HEK293 (cell line): ENCODE measurements around the gene KCTD17.

Source experiments
- KLF10 ChIP-seq: fragments of 450-650 bp; IDR thresholded peaks from 2 replicates; pipeline ENCODE4 v1.5.1; 2018; ENCODE audit warnings: missing biosample characterization, mild to moderate bottlenecking, missing genetic modification characterization
- KLF7 ChIP-seq: fragments of 450-650 bp; formaldehyde crosslinking; IDR thresholded peaks from 2 replicates; pipeline ENCODE4 v1.5.1; 2016; ENCODE audit warnings: missing biosample characterization, missing genetic modification characterization, borderline replicate concordance
- KLF8 ChIP-seq: fragments of 450-650 bp; formaldehyde crosslinking; IDR thresholded peaks from 2 replicates; pipeline ENCODE4 v1.5.1; 2016; ENCODE audit warnings: missing biosample characterization, missing genetic modification characterization
- MYNN ChIP-seq: fragments of 450-650 bp; formaldehyde crosslinking; IDR thresholded peaks from 2 replicates; pipeline ENCODE4 v1.5.1; 2016; ENCODE audit warnings: missing biosample characterization, missing genetic modification characterization, borderline replicate concordance
- ZEB2 ChIP-seq: fragments of 450-650 bp; formaldehyde crosslinking; IDR thresholded peaks from 2 replicates; pipeline ENCODE4 v1.5.1; 2016; ENCODE audit warnings: missing biosample characterization, missing genetic modification characterization
- ZNF274 ChIP-seq, 2 experiments: fragments of 200-500 bp in 1 of 2; fragments of 450-650 bp in 1 of 2; sonication (Bioruptor generic) in 1 of 2; formaldehyde crosslinking in 1 of 2; IDR thresholded peaks; 2 replicates each; pipeline versions ENCODE4 v1.5.1 to v1.6.1; 2014 to 2016; ENCODE audit warnings: borderline replicate concordance in 1 of 2, inconsistent platforms in 1 of 2, low read length in 1 of 2, missing biosample characterization in 1 of 2, missing genetic modification characterization in 1 of 2
- ZNF777 ChIP-seq: fragments of 450-650 bp; formaldehyde crosslinking; IDR thresholded peaks from 2 replicates; pipeline ENCODE4 v1.5.1; 2017; ENCODE audit warnings: missing biosample characterization, missing genetic modification characterization, borderline replicate concordance
- ZNF843 ChIP-seq: fragments of 450-650 bp; formaldehyde crosslinking; IDR thresholded peaks from 2 replicates; pipeline ENCODE4 v1.5.1; 2016; ENCODE audit warnings: missing biosample characterization, missing genetic modification characterization
- TF ChIP-seq, protein P1 (sequence below): fragments of 450-650 bp; formaldehyde crosslinking; IDR thresholded peaks from 2 replicates; pipeline ENCODE4 v1.5.1; 2016; ENCODE audit warnings: missing biosample characterization, missing genetic modification characterization
- TF ChIP-seq, protein P2 (sequence below): fragments of 450-650 bp; formaldehyde crosslinking; IDR thresholded peaks from 2 replicates; pipeline ENCODE4 v1.5.1; 2016; ENCODE audit warnings: missing biosample characterization, missing genetic modification characterization
- TF ChIP-seq, protein P3 (sequence below): fragments of 450-650 bp; formaldehyde crosslinking; IDR thresholded peaks from 2 replicates; pipeline ENCODE4 v1.5.1; 2016; ENCODE audit warnings: missing biosample characterization, missing genetic modification characterization
- TF ChIP-seq, protein P4 (sequence below): fragments of 450-650 bp; formaldehyde crosslinking; optimal IDR thresholded peaks from 2 replicates; pipeline ENCODE3; 2016; ENCODE audit warnings: missing biosample characterization, mild to moderate bottlenecking, missing genetic modification characterization
- TF ChIP-seq, protein P5 (sequence below): fragments of 450-650 bp; formaldehyde crosslinking; IDR thresholded peaks from 2 replicates; pipeline ENCODE4 v1.5.1; 2016; ENCODE audit warnings: missing biosample characterization, missing genetic modification characterization

DNA sequence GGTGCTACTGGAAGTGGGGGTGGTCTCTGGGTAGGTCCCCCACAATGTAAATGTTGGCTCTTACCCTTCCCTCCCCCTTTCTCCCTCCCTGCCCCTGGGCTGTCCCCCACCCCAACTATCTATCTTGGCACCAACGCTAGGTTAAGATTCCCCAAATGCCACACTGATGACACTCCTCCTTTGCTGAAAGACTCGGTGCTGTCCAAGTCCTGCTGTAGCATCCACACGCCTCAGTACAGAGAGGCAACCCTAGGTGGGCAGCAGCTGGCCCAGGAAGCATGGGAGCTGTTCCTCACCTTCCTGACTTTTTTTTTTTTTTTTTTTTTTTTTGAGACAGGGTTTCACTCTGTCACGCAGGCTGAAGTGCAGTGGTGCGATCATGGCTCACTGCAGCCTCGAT is 3.4 kb upstream of the KCTD17 start:
- TF ChIP-seq ZEB2 (tag by site-specific recombination) (no peak), ZNF777 (no peak), ZNF274 (IDR thresholded peaks at IDR 0.05; ENCODE audit: low read length) (no peak), ZNF274 (tag by site-specific recombination; IDR thresholded peaks at IDR 0.05; ENCODE audit: borderline replicate concordance) (no peak), ZNF843 (no peak), KLF10 (tag by site-specific recombination) (no peak), KLF7 (no peak), KLF8 (no peak), MYNN (tag by site-specific recombination) (no peak)
- TF ChIP-seq, protein P1, sequence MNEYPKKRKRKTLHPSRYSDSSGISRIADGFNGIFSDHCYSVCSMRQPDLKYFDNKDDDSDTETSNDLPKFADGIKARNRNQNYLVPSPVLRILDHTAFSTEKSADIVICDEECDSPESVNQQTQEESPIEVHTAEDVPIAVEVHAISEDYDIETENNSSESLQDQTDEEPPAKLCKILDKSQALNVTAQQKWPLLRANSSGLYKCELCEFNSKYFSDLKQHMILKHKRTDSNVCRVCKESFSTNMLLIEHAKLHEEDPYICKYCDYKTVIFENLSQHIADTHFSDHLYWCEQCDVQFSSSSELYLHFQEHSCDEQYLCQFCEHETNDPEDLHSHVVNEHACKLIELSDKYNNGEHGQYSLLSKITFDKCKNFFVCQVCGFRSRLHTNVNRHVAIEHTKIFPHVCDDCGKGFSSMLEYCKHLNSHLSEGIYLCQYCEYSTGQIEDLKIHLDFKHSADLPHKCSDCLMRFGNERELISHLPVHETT: no peak
- TF ChIP-seq, protein P2, sequence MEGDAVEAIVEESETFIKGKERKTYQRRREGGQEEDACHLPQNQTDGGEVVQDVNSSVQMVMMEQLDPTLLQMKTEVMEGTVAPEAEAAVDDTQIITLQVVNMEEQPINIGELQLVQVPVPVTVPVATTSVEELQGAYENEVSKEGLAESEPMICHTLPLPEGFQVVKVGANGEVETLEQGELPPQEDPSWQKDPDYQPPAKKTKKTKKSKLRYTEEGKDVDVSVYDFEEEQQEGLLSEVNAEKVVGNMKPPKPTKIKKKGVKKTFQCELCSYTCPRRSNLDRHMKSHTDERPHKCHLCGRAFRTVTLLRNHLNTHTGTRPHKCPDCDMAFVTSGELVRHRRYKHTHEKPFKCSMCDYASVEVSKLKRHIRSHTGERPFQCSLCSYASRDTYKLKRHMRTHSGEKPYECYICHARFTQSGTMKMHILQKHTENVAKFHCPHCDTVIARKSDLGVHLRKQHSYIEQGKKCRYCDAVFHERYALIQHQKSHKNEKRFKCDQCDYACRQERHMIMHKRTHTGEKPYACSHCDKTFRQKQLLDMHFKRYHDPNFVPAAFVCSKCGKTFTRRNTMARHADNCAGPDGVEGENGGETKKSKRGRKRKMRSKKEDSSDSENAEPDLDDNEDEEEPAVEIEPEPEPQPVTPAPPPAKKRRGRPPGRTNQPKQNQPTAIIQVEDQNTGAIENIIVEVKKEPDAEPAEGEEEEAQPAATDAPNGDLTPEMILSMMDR (tag by site-specific recombination): no peak
- TF ChIP-seq, protein P3, sequence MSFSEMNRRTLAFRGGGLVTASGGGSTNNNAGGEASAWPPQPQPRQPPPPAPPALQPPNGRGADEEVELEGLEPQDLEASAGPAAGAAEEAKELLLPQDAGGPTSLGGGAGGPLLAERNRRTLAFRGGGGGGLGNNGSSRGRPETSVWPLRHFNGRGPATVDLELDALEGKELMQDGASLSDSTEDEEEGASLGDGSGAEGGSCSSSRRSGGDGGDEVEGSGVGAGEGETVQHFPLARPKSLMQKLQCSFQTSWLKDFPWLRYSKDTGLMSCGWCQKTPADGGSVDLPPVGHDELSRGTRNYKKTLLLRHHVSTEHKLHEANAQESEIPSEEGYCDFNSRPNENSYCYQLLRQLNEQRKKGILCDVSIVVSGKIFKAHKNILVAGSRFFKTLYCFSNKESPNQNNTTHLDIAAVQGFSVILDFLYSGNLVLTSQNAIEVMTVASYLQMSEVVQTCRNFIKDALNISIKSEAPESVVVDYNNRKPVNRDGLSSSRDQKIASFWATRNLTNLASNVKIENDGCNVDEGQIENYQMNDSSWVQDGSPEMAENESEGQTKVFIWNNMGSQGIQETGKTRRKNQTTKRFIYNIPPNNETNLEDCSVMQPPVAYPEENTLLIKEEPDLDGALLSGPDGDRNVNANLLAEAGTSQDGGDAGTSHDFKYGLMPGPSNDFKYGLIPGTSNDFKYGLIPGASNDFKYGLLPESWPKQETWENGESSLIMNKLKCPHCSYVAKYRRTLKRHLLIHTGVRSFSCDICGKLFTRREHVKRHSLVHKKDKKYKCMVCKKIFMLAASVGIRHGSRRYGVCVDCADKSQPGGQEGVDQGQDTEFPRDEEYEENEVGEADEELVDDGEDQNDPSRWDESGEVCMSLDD (tag by site-specific recombination): no peak
- TF ChIP-seq, protein P4, sequence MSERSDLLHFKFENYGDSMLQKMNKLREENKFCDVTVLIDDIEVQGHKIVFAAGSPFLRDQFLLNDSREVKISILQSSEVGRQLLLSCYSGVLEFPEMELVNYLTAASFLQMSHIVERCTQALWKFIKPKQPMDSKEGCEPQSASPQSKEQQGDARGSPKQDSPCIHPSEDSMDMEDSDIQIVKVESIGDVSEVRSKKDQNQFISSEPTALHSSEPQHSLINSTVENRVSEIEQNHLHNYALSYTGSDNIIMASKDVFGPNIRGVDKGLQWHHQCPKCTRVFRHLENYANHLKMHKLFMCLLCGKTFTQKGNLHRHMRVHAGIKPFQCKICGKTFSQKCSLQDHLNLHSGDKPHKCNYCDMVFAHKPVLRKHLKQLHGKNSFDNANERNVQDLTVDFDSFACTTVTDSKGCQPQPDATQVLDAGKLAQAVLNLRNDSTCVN (tag by site-specific recombination): no peak
- TF ChIP-seq, protein P5, sequence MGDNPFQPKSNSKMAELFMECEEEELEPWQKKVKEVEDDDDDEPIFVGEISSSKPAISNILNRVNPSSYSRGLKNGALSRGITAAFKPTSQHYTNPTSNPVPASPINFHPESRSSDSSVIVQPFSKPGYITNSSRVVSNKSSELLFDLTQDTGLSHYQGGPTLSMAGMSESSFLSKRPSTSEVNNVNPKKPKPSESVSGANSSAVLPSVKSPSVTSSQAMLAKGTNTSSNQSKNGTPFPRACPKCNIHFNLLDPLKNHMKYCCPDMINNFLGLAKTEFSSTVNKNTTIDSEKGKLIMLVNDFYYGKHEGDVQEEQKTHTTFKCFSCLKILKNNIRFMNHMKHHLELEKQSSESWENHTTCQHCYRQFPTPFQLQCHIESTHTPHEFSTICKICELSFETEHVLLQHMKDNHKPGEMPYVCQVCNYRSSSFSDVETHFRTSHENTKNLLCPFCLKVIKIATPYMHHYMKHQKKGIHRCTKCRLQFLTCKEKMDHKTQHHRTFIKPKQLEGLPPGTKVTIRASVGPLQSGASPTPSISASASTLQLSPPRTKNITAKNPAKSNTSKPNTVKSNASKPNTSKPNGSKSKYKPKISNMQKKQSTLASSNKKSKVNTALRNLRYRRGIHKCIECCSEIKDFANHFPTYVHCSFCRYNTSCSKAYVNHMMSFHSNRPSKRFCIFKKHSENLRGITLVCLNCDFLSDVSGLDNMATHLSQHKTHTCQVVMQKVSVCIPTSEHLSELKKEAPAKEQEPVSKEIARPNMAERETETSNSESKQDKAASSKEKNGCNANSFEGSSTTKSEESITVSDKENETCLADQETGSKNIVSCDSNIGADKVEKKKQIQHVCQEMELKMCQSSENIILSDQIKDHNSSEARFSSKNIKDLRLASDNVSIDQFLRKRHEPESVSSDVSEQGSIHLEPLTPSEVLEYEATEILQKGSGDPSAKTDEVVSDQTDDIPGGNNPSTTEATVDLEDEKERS (tag by site-specific recombination): no peak
